IMR-90 (cell line): ENCODE results near the gene DHRSX. TPM values are rescaled to one million over a fixed set of nuclear protein-coding genes. Genes with fewer than 3 reads are reported as not detected.

Source experiments
- ATAC-seq: fragments of 200-7000 bp; cut with Tn5 transposase; 2 replicates; pipeline ENCODE4 v1.9.1; 2020; ENCODE audit warnings: low read depth, mild to moderate bottlenecking, moderate library complexity
- BruUV-seq: library from RNA; stranded (reverse); fragments of 400-500 nt; replicated peaks from 2 replicates; lab custom pipeline; 2021; lab: Mats Ljungman, UMichigan
- CTCF ChIA-PET: fragments of 300-600 bp; formaldehyde crosslinking; extraction: SDS; loops from one replicate; lab custom pipeline; 2021; ENCODE audit warnings: antibody characterized with exemption; lab: Yijun Ruan, JAX
- POLR2A ChIA-PET: fragments of 300-600 bp; sonication (Branson Sonifier 250); formaldehyde crosslinking; loops from one replicate; lab custom pipeline; 2022; ENCODE audit warnings: antibody characterized with exemption; ENCODE audit not compliant: unreplicated experiment; lab: Charles Lee
- DNase-seq: peaks from one replicate; pipeline ENCODE4 v3.0.0; 2013
- H2AFZ ChIP-seq: replicated peaks from 2 replicates; pipeline ENCODE3; 2013; ENCODE audit warnings: low read length, mild to moderate bottlenecking; ENCODE audit not compliant: poor library complexity
- H2AK5ac ChIP-seq: 2 replicates; pipeline ENCODE4 v1.6.1; 2013; ENCODE audit warnings: low read depth, low read length, inconsistent platforms
- H2AK9ac ChIP-seq: replicated peaks from 2 replicates; pipeline ENCODE3; 2013; ENCODE audit warnings: mild to moderate bottlenecking, low read depth, low read length, moderate library complexity; ENCODE audit not compliant: poor library complexity
- H2BK120ac ChIP-seq: 2 replicates; pipeline ENCODE4 v1.6.1; 2013; ENCODE audit warnings: low read depth, low read length, inconsistent platforms
- H2BK15ac ChIP-seq: 3 replicates; pipeline ENCODE4 v1.6.1; 2013; ENCODE audit warnings: low read depth, low read length, inconsistent platforms
- H2BK20ac ChIP-seq: 2 replicates; pipeline ENCODE4 v1.6.1; 2013; ENCODE audit warnings: low read depth, mild to moderate bottlenecking, inconsistent platforms, low read length, moderate library complexity
- H2BK5ac ChIP-seq: 2 replicates; pipeline ENCODE4 v1.6.1; 2013; ENCODE audit warnings: mild to moderate bottlenecking, low read depth, low read length, inconsistent platforms; ENCODE audit not compliant: poor library complexity, severe bottlenecking
- H3K14ac ChIP-seq: replicated peaks from 2 replicates; pipeline ENCODE4 v1.6.1; 2013; ENCODE audit warnings: low read depth, low read length, inconsistent platforms
- H3K18ac ChIP-seq: 2 replicates; pipeline ENCODE4 v1.6.1; 2013; ENCODE audit warnings: low read depth, low read length, control low read depth
- H3K23ac ChIP-seq: 2 replicates; pipeline ENCODE4 v1.6.1; 2013; ENCODE audit warnings: low read depth, low read length, inconsistent platforms
- H3K27ac ChIP-seq: 2 replicates; pipeline ENCODE4 v1.5.1; 2013; ENCODE audit warnings: mild to moderate bottlenecking, control low read depth, low read length; ENCODE audit not compliant: insufficient read depth
- H3K27me3 ChIP-seq: 2 replicates; pipeline ENCODE4 v1.6.1; 2013; ENCODE audit warnings: low read length; ENCODE audit not compliant: control insufficient read depth, insufficient read depth
- H3K36me3 ChIP-seq: 2 replicates; pipeline ENCODE4 v1.6.1; 2013; ENCODE audit warnings: low read length, mixed read lengths; ENCODE audit not compliant: control insufficient read depth, insufficient read depth
- H3K4ac ChIP-seq: 2 replicates; pipeline ENCODE4 v1.6.1; 2013; ENCODE audit warnings: low read depth, low read length, inconsistent platforms
- H3K4me1 ChIP-seq: 2 replicates; pipeline ENCODE4 v1.6.1; 2013; ENCODE audit warnings: low read length, mixed read lengths; ENCODE audit not compliant: control insufficient read depth, insufficient read depth
- H3K4me2 ChIP-seq: 2 replicates; pipeline ENCODE4 v1.6.1; 2013; ENCODE audit warnings: low read depth, mild to moderate bottlenecking, control low read depth, low read length, moderate library complexity
- H3K4me3 ChIP-seq: 2 replicates; pipeline ENCODE4 v1.5.1; 2013; ENCODE audit warnings: low read depth, mild to moderate bottlenecking, control low read depth, low read length, moderate library complexity; ENCODE audit not compliant: insufficient read depth
- H3K56ac ChIP-seq: 2 replicates; pipeline ENCODE4 v1.6.1; 2013; ENCODE audit warnings: low read length, inconsistent platforms; ENCODE audit not compliant: insufficient read depth; ENCODE audit errors: extremely low read depth
- H3K79me1 ChIP-seq, 2 experiments: 2 replicates each; pipeline ENCODE4 v1.6.1; 2013; ENCODE audit warnings: low read length in 2 of 2, inconsistent platforms in 1 of 2, low read depth in 1 of 2
- H3K9ac ChIP-seq: 2 replicates; pipeline ENCODE4 v1.6.1; 2013; ENCODE audit warnings: low read depth, low read length, control low read depth
- H3K9me1 ChIP-seq: 2 replicates; pipeline ENCODE4 v1.6.1; 2013; ENCODE audit warnings: low read length, inconsistent platforms; ENCODE audit not compliant: insufficient read depth
- H3K9me3 ChIP-seq: 2 replicates; pipeline ENCODE4 v1.6.1; 2013; ENCODE audit warnings: low read length; ENCODE audit not compliant: control insufficient read depth, insufficient read depth
- H4K20me1 ChIP-seq: 2 replicates; pipeline ENCODE4 v1.6.1; 2013; ENCODE audit warnings: low read length, inconsistent platforms; ENCODE audit not compliant: insufficient read depth
- H4K5ac ChIP-seq: 2 replicates; pipeline ENCODE4 v1.6.1; 2013; ENCODE audit warnings: mild to moderate bottlenecking, low read depth, low read length, control low read depth
- H4K8ac ChIP-seq, 2 experiments: 2 replicates each; pipeline ENCODE4 v1.6.1; 2013; ENCODE audit warnings: low read depth in 2 of 2, low read length in 2 of 2, control low read depth in 1 of 2, inconsistent platforms in 1 of 2
- H4K91ac ChIP-seq: 2 replicates; pipeline ENCODE4 v1.6.1; 2013; ENCODE audit warnings: low read depth, low read length, inconsistent platforms; ENCODE audit not compliant: insufficient read depth
- CHD1 ChIP-seq: IDR thresholded peaks from 2 replicates; pipeline ENCODE4 v1.6.1; 2012; ENCODE audit warnings: low read depth, low read length, improper control_type of control experiment
- CTCF ChIP-seq: conservative IDR thresholded peaks from 2 replicates; pipeline ENCODE4 v1.5.1; 2012; ENCODE audit warnings: mild to moderate bottlenecking, low read depth, low read length, improper control_type of control experiment
- POLR2A ChIP-seq: IDR thresholded peaks from 2 replicates; pipeline ENCODE4 v1.6.1; 2012; ENCODE audit warnings: mild to moderate bottlenecking, low read depth, low read length
- RCOR1 ChIP-seq: IDR thresholded peaks from 2 replicates; pipeline ENCODE4 v1.6.1; 2012; ENCODE audit warnings: mild to moderate bottlenecking, low read length, improper control_type of control experiment; ENCODE audit not compliant: insufficient replicate concordance
- RFX5 ChIP-seq: IDR thresholded peaks from 2 replicates; pipeline ENCODE4 v1.8.0; 2012; ENCODE audit warnings: low read depth, mild to moderate bottlenecking, low read length, moderate library complexity
- SMC3 ChIP-seq: fragments of 150-350 bp; IDR thresholded peaks from 2 replicates; pipeline ENCODE4 v1.6.1; 2016; ENCODE audit warnings: low read depth, mild to moderate bottlenecking, antibody characterized with exemption, low read length, moderate library complexity
- WGBS, 2 experiments: methylation state at CpG; one replicate each; pipeline versions ENCODE4 v1.1.5 to v1.1.7; 2013; ENCODE audit warnings: missing lambda C conversion rate in 2 of 2; ENCODE audit not compliant: insufficient read length in 1 of 2; ENCODE audit errors: extremely low coverage in 2 of 2; 5-methylcytosine and 5-hydroxymethylcytosine counted together
- dilution Hi-C: fragments of 300-500 bp; cut with HindIII; formaldehyde crosslinking; loops from one replicate; pipeline ENCODE4 v1.14.3; 2018; ENCODE audit warnings: low sequenced_read_pairs; ENCODE audit not compliant: unreplicated experiment
- in situ Hi-C: fragments of 300-500 bp; cut with MboI; formaldehyde crosslinking; loops from 3 replicates; pipeline ENCODE4 v1.14.3; 2019; ENCODE audit warnings: low sequenced_read_pairs, inconsistent platforms, mixed read lengths
- intact Hi-C: fragments of 100-400 bp; cut with micrococcal nuclease; formaldehyde crosslinking; loops from 2 replicates; pipeline ENCODE4 v1.10.0; 2022
- polyA plus RNA-seq, 3 experiments: library from polyadenylated mRNA; depleted of rRNA; stranded (reverse); fragments of >200 nt; gene quantifications; 2 replicates each; pipeline ENCODE4 v1.2.3, GENCODE V29; 2012; ENCODE audit warnings: low replicate concordance in 1 of 3
- total RNA-seq: library from RNA; depleted of rRNA; stranded (reverse); fragments of >200 nt; gene quantifications from 2 replicates; pipeline ENCODE4 v1.2.3, GENCODE V29; 2012

The DHRSX gene
- total and polyA plus RNA-seq, 2 of the 4 experiments (the other 2 are of a cell fraction), result 26.2 to 38.0 TPM

GRCh38 chrX:2177541-2177940 is 323.2 kb downstream of the DHRSX start:
- Histone ChIP-seq H3K4me1 (no peaks in the 10 kb centered on the region), H3K79me1 (no peaks in the 10 kb centered on the region), H4K20me1 (no peaks in the 10 kb centered on the region), H3K4me3 (no peak overlapping the region), H3K23ac (no peak overlapping the region), H2AK9ac (no peak overlapping the region), H3K4ac (no peak overlapping the region), H2BK120ac (no peak overlapping the region), H4K91ac (no peak overlapping the region), H3K14ac (no peak overlapping the region), H3K27me3 (no peaks in the 10 kb centered on the region), H2BK5ac (no peak overlapping the region), H3K56ac (no peak overlapping the region), H3K9me1 (no peaks in the 10 kb centered on the region), H2BK15ac (no peak overlapping the region), H2AK5ac (no peak overlapping the region), H4K5ac (no peak overlapping the region), H2AFZ (no peak overlapping the region), H2BK20ac (no peak overlapping the region), H3K36me3 (no peaks in the 10 kb centered on the region), H4K8ac (no peak overlapping the region), H3K9me3 (peaks cover 16% of the 10 kb centered on the region), H3K18ac (no peak overlapping the region), H3K27ac (no peak overlapping the region), H3K4me2 (no peak overlapping the region), H3K9ac (no peak overlapping the region)
- dilution Hi-C loops (no loop called here), in situ Hi-C loops (no loop called here), intact Hi-C loops (no loop called here)
- no TSS peak for BruUV-seq
- TF ChIP-seq RFX5 (no peak), SMC3 (no peak), CTCF (no peak), CHD1 (no peak), RCOR1 (no peak), POLR2A (no peak)
- ATAC-seq (no peak), DNase-seq (no peak)
- ChIA-PET CTCF (no interaction called here), POLR2A (no interaction called here)
- WGBS, 2 experiments, result 80% methylated on average over 3 of the region's 14 CpGs; no CpG with 5 or more reads in 1 of the 2 experiments
